ENCODE data around the gene SKA3. TPM values are rescaled to one million over a fixed set of nuclear protein-coding genes. Genes with fewer than 3 reads are reported as not detected.

SKA3 gene
- total RNA-seq, 5 donors from 2014 or later (not counting 1 experiment from before 2014, with no cell fraction given), result 0.69 to 2.7 (median 0.98) TPM

DNA sequence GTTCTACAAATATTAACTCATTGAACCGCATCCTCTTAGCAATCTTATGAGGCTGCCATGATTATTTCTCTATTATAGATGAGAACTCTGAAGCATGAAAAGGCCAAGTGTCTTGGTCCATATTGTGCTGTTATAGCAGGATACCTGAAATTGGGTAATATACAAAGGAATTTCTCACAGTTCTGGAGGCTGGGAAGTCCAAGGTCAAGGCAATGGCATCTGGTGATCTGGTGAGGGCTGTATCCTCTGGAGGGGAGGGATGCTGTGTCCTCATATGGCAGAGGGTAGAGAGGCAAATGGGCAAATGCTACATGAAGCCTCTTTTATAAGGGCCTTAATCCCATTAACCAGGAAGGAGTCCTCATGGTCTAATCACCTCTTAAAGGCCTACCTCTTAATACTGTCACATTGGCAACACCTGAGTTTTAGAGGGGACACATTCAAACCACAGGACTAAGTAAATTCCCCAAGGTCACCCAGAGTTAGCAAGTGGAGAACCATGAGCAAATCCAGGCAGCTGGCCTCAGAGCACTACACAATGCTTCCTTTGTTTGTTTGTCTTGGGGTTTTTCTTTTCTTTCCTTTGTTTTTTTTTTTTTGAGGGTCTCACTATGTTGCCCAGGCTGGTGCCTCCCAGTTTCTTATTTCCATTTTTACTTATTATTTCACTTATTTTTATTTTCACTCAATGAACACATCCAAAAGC is 59.1 kb downstream of the SKA3 start:
- H3K4me1 Mint-ChIP-seq, result no peaks in the 10 kb centered on the region
- H3K4me3 Mint-ChIP-seq, result no peak overlapping the region
- H3K4me3 ChIP-seq (ENCODE audit: control insufficient read depth in 1 of 2, extremely low read depth in 1 of 2, low read length in 1 of 2), result no peak overlapping the region
- no peak overlapping the region for H3K27ac Mint-ChIP-seq
- no peaks in the 10 kb centered on the region for H3K27me3 Mint-ChIP-seq
- WGBS (ENCODE audit: insufficient coverage), result no CpG with 5 or more reads among the region's 1 CpG
- ATAC-seq (replicated peaks in 1 of 4) (no peak), DNase-seq (no peak)
- no peaks in the 10 kb centered on the region for H3K9me3 ChIP-seq
- no peaks in the 10 kb centered on the region for H3K36me3 Mint-ChIP-seq
- H3K4me1 ChIP-seq (ENCODE audit: control insufficient read depth in 1 of 2, extremely low read depth in 1 of 2, insufficient read depth in 2 of 2, low read length in 2 of 2), result no peaks in the 10 kb centered on the region
- ChIA-PET CTCF (no interaction called here), POLR2A (no interaction called here)
- no peaks in the 10 kb centered on the region for H3K27me3 ChIP-seq (replicated peaks in 1 of 2; ENCODE audit: control insufficient read depth in 2 of 2, extremely low read depth in 1 of 2, insufficient read depth in 2 of 2, low read length in 1 of 2)
- no peaks in the 10 kb centered on the region for H3K9me3 Mint-ChIP-seq
- H3K36me3 ChIP-seq (ENCODE audit: control insufficient read depth in 2 of 2, extremely low read depth in 1 of 2, insufficient read depth in 1 of 2, low read length in 1 of 2), result no peaks in the 10 kb centered on the region
- H3K27ac ChIP-seq (ENCODE audit: low read length), result no peak overlapping the region

DNA sequence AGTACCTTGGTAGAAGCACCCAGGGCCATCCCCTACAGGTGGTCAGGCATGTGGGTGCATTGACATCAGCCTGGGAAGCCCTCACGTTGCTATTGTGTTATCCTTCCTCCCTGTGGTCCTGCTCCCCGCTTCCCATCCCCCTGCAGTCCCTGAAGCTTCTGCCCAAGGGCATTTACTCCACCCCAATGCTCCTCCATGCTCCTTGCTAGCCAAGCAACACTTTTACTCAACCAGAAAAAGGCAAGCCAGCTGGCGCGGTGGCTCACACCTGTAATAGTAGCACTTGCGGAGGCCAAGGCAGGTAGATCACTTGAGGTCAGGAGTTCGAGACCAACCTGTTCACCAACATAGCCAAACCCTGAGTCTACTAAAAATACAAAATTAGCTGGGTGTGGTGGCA is 60.2 kb downstream of the SKA3 start:
- Histone ChIP-seq H3K36me3 (ENCODE audit: control insufficient read depth in 2 of 2, extremely low read depth in 1 of 2, insufficient read depth in 1 of 2, low read length in 1 of 2) (no peaks in the 10 kb centered on the region), H3K4me1 (ENCODE audit: control insufficient read depth in 1 of 2, extremely low read depth in 1 of 2, insufficient read depth in 2 of 2, low read length in 2 of 2) (no peaks in the 10 kb centered on the region), H3K4me3 (ENCODE audit: control insufficient read depth in 1 of 2, extremely low read depth in 1 of 2, low read length in 1 of 2) (no peak overlapping the region), H3K27ac (ENCODE audit: low read length) (no peak overlapping the region), H3K9me3 (no peaks in the 10 kb centered on the region), H3K27me3 (replicated peaks in 1 of 2; ENCODE audit: control insufficient read depth in 2 of 2, extremely low read depth in 1 of 2, insufficient read depth in 2 of 2, low read length in 1 of 2) (no peaks in the 10 kb centered on the region)
- no peaks in the 10 kb centered on the region for H3K36me3 Mint-ChIP-seq
- H3K27ac Mint-ChIP-seq, result no peak overlapping the region
- H3K9me3 Mint-ChIP-seq, result no peaks in the 10 kb centered on the region
- no peaks in the 10 kb centered on the region for H3K4me1 Mint-ChIP-seq
- H3K4me3 Mint-ChIP-seq, result no peak overlapping the region
- POLR2A ChIA-PET, result no interaction called here
- CTCF ChIA-PET, result no interaction called here
- no peak for ATAC-seq (replicated peaks in 1 of 4)
- 79% methylated on average over 4 of the region's 6 CpGs for WGBS (ENCODE audit: insufficient coverage)
- no peak for DNase-seq
- H3K27me3 Mint-ChIP-seq, result no peaks in the 10 kb centered on the region

GRCh38 chr13:21115231-21115630 is 61.1 kb downstream of the SKA3 start:
- Mint-ChIP-seq H3K27ac (no peak overlapping the region), H3K36me3 (no peaks in the 10 kb centered on the region), H3K4me3 (no peak overlapping the region), H3K9me3 (no peaks in the 10 kb centered on the region), H3K4me1 (peaks cover 0 to 2% (median 2%) of the 10 kb centered on the region in 3 donors), H3K27me3 (no peaks in the 10 kb centered on the region)
- DNase-seq (no peak), ATAC-seq (replicated peaks in 1 of 4) (no peak)
- Histone ChIP-seq H3K4me3 (ENCODE audit: control insufficient read depth in 1 of 2, extremely low read depth in 1 of 2, low read length in 1 of 2) (no peak overlapping the region), H3K9me3 (no peaks in the 10 kb centered on the region), H3K27me3 (replicated peaks in 1 of 2; ENCODE audit: control insufficient read depth in 2 of 2, extremely low read depth in 1 of 2, insufficient read depth in 2 of 2, low read length in 1 of 2) (no peaks in the 10 kb centered on the region), H3K4me1 (ENCODE audit: control insufficient read depth in 1 of 2, extremely low read depth in 1 of 2, insufficient read depth in 2 of 2, low read length in 2 of 2) (peaks cover 0 to 3% of the 10 kb centered on the region in 2 experiments), H3K36me3 (ENCODE audit: control insufficient read depth in 2 of 2, extremely low read depth in 1 of 2, insufficient read depth in 1 of 2, low read length in 1 of 2) (no peaks in the 10 kb centered on the region), H3K27ac (ENCODE audit: low read length) (no peak overlapping the region)
- ChIA-PET POLR2A (no interaction called here), CTCF (interaction anchor here in 1 of 2 donors (0.6 kb wide), 2 partner anchors 16 to 364 kb away, joined by 3 to 7 read pairs; no protein-coding TSS in a partner anchor)
- no CpG with 5 or more reads among the region's 3 CpGs for WGBS (ENCODE audit: insufficient coverage)

DNA sequence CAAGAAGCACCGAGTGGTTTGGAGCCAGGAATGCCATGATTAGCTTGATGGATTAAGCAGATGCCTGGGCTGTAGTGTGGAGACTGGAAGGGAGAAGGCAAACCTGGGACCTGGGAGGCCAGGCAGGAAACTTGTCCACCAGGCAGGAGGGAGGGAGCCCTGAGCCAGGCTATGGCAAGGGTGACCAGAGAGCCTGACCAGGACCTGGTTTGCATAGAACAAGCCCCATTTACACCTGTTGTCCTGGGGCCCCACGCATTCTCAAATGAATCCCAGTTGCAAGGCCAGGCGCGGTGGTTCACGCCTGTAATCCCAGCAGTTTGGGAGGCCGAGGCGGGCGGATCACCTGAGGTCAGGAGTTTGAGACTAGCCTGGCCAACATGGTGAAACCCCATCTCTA is 64.8 kb downstream of the SKA3 start:
- Histone ChIP-seq H3K4me3 (ENCODE audit: control insufficient read depth in 1 of 2, extremely low read depth in 1 of 2, low read length in 1 of 2) (no peak overlapping the region), H3K27me3 (replicated peaks in 1 of 2; ENCODE audit: control insufficient read depth in 2 of 2, extremely low read depth in 1 of 2, insufficient read depth in 2 of 2, low read length in 1 of 2) (no peaks in the 10 kb centered on the region), H3K36me3 (ENCODE audit: control insufficient read depth in 2 of 2, extremely low read depth in 1 of 2, insufficient read depth in 1 of 2, low read length in 1 of 2) (no peaks in the 10 kb centered on the region), H3K9me3 (no peaks in the 10 kb centered on the region), H3K27ac (ENCODE audit: low read length) (no peak overlapping the region), H3K4me1 (ENCODE audit: control insufficient read depth in 1 of 2, extremely low read depth in 1 of 2, insufficient read depth in 2 of 2, low read length in 2 of 2) (peaks cover 0 to 3% of the 10 kb centered on the region in 2 experiments)
- ChIA-PET CTCF (interaction anchor here in 1 of 2 donors (0.7 to 1.7 kb wide), 3 partner anchors 87 to 368 kb away, joined by 3 to 8 read pairs (median 4); no protein-coding TSS in a partner anchor), POLR2A (no interaction called here)
- Mint-ChIP-seq H3K4me1 (peaks cover 0 to 2% (median 2%) of the 10 kb centered on the region in 3 donors), H3K9me3 (no peaks in the 10 kb centered on the region), H3K4me3 (no peak overlapping the region), H3K27me3 (no peaks in the 10 kb centered on the region), H3K36me3 (no peaks in the 10 kb centered on the region), H3K27ac (no peak overlapping the region)
- ATAC-seq (replicated peaks in 1 of 4) (no peak), DNase-seq (no peak)
- 100% methylated on average over 2 of the region's 8 CpGs for WGBS (ENCODE audit: insufficient coverage)

DNA sequence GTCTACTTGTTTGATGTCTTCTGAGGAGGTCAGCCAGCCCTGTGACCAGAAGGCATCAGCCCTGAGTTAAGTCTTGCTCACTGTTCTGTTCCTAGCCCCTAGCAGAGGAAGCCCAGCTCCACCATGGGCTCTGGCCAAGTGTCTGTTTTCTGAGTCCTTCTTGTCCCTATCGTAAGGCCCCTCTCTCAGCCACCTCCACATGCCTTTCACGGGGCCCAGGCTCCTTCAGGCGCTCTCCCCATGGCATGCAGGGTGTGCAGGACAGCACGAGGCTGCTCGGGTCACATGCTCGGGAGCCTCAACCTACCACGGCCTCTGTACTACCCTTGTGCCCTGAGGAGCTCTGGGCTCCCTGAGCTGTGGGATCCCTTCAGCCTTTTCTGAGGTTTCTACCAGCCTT is 67.2 kb downstream of the SKA3 start:
- Histone ChIP-seq H3K4me3 (ENCODE audit: control insufficient read depth in 1 of 2, extremely low read depth in 1 of 2, low read length in 1 of 2) (no peak overlapping the region), H3K27me3 (replicated peaks in 1 of 2; ENCODE audit: control insufficient read depth in 2 of 2, extremely low read depth in 1 of 2, insufficient read depth in 2 of 2, low read length in 1 of 2) (no peaks in the 10 kb centered on the region), H3K9me3 (no peaks in the 10 kb centered on the region), H3K27ac (ENCODE audit: low read length) (no peak overlapping the region), H3K36me3 (ENCODE audit: control insufficient read depth in 2 of 2, extremely low read depth in 1 of 2, insufficient read depth in 1 of 2, low read length in 1 of 2) (no peaks in the 10 kb centered on the region), H3K4me1 (ENCODE audit: control insufficient read depth in 1 of 2, extremely low read depth in 1 of 2, insufficient read depth in 2 of 2, low read length in 2 of 2) (peaks cover 0 to 3% of the 10 kb centered on the region in 2 experiments)
- Mint-ChIP-seq H3K4me3 (no peak overlapping the region), H3K4me1 (peaks cover 0 to 2% (median 2%) of the 10 kb centered on the region in 3 donors), H3K27ac (no peak overlapping the region), H3K27me3 (no peaks in the 10 kb centered on the region), H3K36me3 (no peaks in the 10 kb centered on the region), H3K9me3 (no peaks in the 10 kb centered on the region)
- ATAC-seq (replicated peaks in 1 of 4) (no peak), DNase-seq (no peak)
- ChIA-PET CTCF (interaction anchor here in 1 of 2 donors (0.6 to 1.1 kb wide), 3 partner anchors 368 to 1162 kb away, joined by 3 to 10 read pairs (median 8); no protein-coding TSS in a partner anchor), POLR2A (no interaction called here)
- WGBS (ENCODE audit: insufficient coverage), result 68% methylated on average over 5 of the region's 7 CpGs

DNA sequence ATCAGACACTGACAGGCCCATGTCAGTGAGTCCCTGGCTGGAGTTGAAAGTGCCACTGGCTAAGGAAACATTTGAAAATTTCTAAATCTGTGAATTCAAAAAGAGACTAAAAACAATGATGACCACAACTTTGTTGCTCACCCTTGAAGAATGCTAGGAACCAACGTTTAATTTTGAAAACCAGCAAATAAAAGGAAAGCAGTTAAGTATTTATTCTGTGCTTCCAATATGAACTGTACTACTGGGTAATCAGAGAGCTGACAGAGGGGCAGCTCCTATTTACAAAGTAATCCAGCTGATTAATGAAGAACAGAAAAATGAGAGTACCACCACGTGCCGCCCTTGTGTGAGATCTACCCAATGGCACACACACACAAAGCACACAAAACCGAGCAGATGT is 70.3 kb downstream of the SKA3 start:
- WGBS (ENCODE audit: insufficient coverage), result 20% methylated on average over 1 of the region's 4 CpGs
- POLR2A ChIA-PET, result no interaction called here

More for the DNA sequence above, 70.3 kb downstream of the SKA3 start:
- no peak overlapping the region for H3K27ac Mint-ChIP-seq
- no peaks in the 10 kb centered on the region for H3K9me3 ChIP-seq
- ATAC-seq (replicated peaks in 1 of 4) (no peak), DNase-seq (no peak)
- no peak overlapping the region for H3K27ac ChIP-seq (ENCODE audit: low read length)
- CTCF ChIA-PET, result interaction anchor here in 1 of 2 donors (1.3 kb wide), 1 partner anchor 371 kb away, joined by 4 read pairs; no protein-coding TSS in a partner anchor
- H3K27me3 ChIP-seq (replicated peaks in 1 of 2; ENCODE audit: control insufficient read depth in 2 of 2, extremely low read depth in 1 of 2, insufficient read depth in 2 of 2, low read length in 1 of 2), result peaks cover 0 to 7% of the 10 kb centered on the region in 2 experiments
- no peak overlapping the region for H3K4me3 Mint-ChIP-seq
- peaks cover 0 to 2% (median 2%) of the 10 kb centered on the region in 3 donors for H3K4me1 Mint-ChIP-seq
- H3K36me3 Mint-ChIP-seq, result no peaks in the 10 kb centered on the region
- H3K27me3 Mint-ChIP-seq, result peaks cover 0 to 2% of the 10 kb centered on the region in 2 donors
- no peak overlapping the region for H3K4me3 ChIP-seq (ENCODE audit: control insufficient read depth in 1 of 2, extremely low read depth in 1 of 2, low read length in 1 of 2)
- no peaks in the 10 kb centered on the region for H3K36me3 ChIP-seq (ENCODE audit: control insufficient read depth in 2 of 2, extremely low read depth in 1 of 2, insufficient read depth in 1 of 2, low read length in 1 of 2)
- peaks cover 0 to 3% of the 10 kb centered on the region in 2 experiments for H3K4me1 ChIP-seq (ENCODE audit: control insufficient read depth in 1 of 2, extremely low read depth in 1 of 2, insufficient read depth in 2 of 2, low read length in 2 of 2)
- no peaks in the 10 kb centered on the region for H3K9me3 Mint-ChIP-seq

Measured in T-cell (primary cell).